Sigmoid colon (tissue), 7 donors: ENCODE results near the gene MFRP. TPM values are rescaled to one million over a fixed set of nuclear protein-coding genes. Genes with fewer than 3 reads are reported as not detected.

Experiments
- DNase-seq: peaks from one replicate; pipeline ENCODE4 v3.0.0-alpha.2; 2019
- H3K27ac ChIP-seq, 4 donors: fragments of 200-600 bp; sonication (generic); one replicate each; pipeline ENCODE4 v1.5.1; 2016 to 2019; ENCODE audit warnings: mild to moderate bottlenecking in 1 of 4
- H3K27me3 ChIP-seq, 3 donors: fragments of 200-600 bp; sonication (generic); one replicate each; pipeline ENCODE4 v1.5.1; 2019; ENCODE audit warnings: mild to moderate bottlenecking in 1 of 3
- H3K36me3 ChIP-seq, 4 donors: fragments of 200-600 bp; sonication (generic); one replicate each; pipeline ENCODE4 v1.5.1; 2016 to 2019
- H3K4me1 ChIP-seq, 4 donors: fragments of 200-600 bp; sonication (generic); one replicate each; pipeline ENCODE4 v1.5.1; 2017 to 2019
- H3K4me3 ChIP-seq, 4 donors: fragments of 200-600 bp; sonication (generic); one replicate each; pipeline ENCODE4 v1.5.1; 2017 to 2019; ENCODE audit warnings: mild to moderate bottlenecking in 2 of 4, moderate library complexity in 1 of 4
- H3K9me3 ChIP-seq, 4 donors: fragments of 200-600 bp in 3 of 4; sonication (generic) in 3 of 4; one replicate each; pipeline versions ENCODE4 v1.5.1 to v1.6.1; 2013 to 2019
- EP300 ChIP-seq, 4 donors: sonication (generic); formaldehyde crosslinking; IDR thresholded peaks; one replicate each; pipeline ENCODE4 v1.6.1; 2017; ENCODE audit warnings: antibody characterized with exemption in 4 of 4
- POLR2A ChIP-seq, 2 donors: fragments of 450-650 bp; IDR thresholded peaks; one replicate each; pipeline ENCODE4 v1.6.1; 2016; ENCODE audit warnings: antibody characterized with exemption in 2 of 2, mild to moderate bottlenecking in 2 of 2, moderate library complexity in 2 of 2
- POLR2AphosphoS5 ChIP-seq, 4 donors: sonication (generic); formaldehyde crosslinking; IDR thresholded peaks; one replicate each; pipeline ENCODE4 v1.6.1; 2017; ENCODE audit warnings: antibody characterized with exemption in 4 of 4
- WGBS, 2 donors: extraction: QIAGEN DNeasy Blood & Tissue Kit; methylation state at CpG; one replicate each; pipeline ENCODE4 v1.1.7; 2013; 5-methylcytosine and 5-hydroxymethylcytosine counted together
- intact Hi-C: fragments of 100-400 bp; cut with DNase I; formaldehyde crosslinking; loops from one replicate; pipeline ENCODE4 v1.15.1; 2023
- polyA plus RNA-seq, 3 donors: library from polyadenylated mRNA; stranded (reverse); fragments of 200-250 nt; gene quantifications; one replicate each; pipeline ENCODE4 v1.2.3, GENCODE V29; 2013
- total RNA-seq, 4 donors: library from RNA; depleted of rRNA; stranded (reverse); fragments of >200 nt; gene quantifications; one replicate each; pipeline ENCODE4 v1.1.0, GENCODE V29; 2016
- TF ChIP-seq, protein P1 (sequence below), 4 experiments: fragments of 450-650 bp in 3 of 4; fragments of 200-600 bp in 1 of 4; IDR thresholded peaks; one replicate each; pipeline ENCODE4 v1.5.1; 2016 to 2019; ENCODE audit warnings: antibody characterized with exemption in 4 of 4, mild to moderate bottlenecking in 3 of 4, moderate library complexity in 2 of 4
- donor health status: healthy with polysubstance abuse.
- donor health status: Bipolar disorder and iron deficiency.
- donor health status: healthy.

Gene MFRP
- total and polyA plus RNA-seq, 7 donors: 0.14 TPM; not detected in 6

DNA sequence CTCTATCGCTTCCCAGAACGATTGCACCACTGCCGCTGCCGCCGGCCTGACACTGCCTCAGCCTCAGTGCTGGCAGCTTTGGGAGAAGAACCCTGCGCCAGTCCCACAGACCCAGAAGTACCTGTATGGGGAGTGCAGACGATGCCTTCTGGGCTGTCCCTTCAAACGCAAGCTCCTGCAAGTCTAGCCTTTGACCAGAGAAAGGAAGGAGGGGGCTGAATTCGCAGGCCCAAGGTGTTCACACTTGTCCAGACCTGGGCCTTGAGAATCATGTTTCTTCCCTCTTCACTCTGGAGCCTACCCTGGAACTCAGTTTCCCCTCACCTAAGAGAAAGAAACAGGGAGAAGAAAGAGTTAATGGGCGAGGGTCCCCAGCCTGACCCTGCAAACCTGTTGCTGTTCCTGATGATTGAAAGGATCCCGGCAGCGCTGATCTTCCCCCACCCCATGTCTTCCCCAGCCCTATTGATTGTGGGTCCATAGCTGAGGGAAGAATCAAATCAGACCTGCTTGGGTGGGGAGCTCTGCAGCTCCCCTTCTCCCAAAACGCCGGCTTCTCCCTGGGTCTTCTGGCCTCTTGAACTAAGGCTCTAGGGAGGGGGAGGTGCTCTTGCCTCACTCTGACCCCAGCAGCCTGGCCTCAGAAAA is 28.8 kb downstream of the MFRP start:
- H3K4me1 ChIP-seq: peaks cover 0 to 81% (median 66%) of the 10 kb centered on the region in 4 donors
- H3K36me3 ChIP-seq: peaks cover 1 to 23% (median 12%) of the 10 kb centered on the region in 4 donors
- TF ChIP-seq, protein P1, sequence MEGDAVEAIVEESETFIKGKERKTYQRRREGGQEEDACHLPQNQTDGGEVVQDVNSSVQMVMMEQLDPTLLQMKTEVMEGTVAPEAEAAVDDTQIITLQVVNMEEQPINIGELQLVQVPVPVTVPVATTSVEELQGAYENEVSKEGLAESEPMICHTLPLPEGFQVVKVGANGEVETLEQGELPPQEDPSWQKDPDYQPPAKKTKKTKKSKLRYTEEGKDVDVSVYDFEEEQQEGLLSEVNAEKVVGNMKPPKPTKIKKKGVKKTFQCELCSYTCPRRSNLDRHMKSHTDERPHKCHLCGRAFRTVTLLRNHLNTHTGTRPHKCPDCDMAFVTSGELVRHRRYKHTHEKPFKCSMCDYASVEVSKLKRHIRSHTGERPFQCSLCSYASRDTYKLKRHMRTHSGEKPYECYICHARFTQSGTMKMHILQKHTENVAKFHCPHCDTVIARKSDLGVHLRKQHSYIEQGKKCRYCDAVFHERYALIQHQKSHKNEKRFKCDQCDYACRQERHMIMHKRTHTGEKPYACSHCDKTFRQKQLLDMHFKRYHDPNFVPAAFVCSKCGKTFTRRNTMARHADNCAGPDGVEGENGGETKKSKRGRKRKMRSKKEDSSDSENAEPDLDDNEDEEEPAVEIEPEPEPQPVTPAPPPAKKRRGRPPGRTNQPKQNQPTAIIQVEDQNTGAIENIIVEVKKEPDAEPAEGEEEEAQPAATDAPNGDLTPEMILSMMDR (IDR thresholded peaks at IDR 0.05): no peak
- TF ChIP-seq POLR2A (IDR thresholded peaks at IDR 0.05): no peak
- peak in 1 of 4 donors; percentile 31 for TF ChIP-seq POLR2AphosphoS5 (IDR thresholded peaks at IDR 0.05)
- WGBS, 2 donors: 71 to 72% methylated on average over 14 of the region's 14 CpGs
- no peaks in the 10 kb centered on the region for H3K27me3 ChIP-seq
- peak overlapping the region; percentile 62 to 90 (median 76) for H3K4me3 ChIP-seq
- no peak for DNase-seq
- H3K27ac ChIP-seq: peak overlapping the region; percentile 93 to 99 (median 96)
- no peaks in the 10 kb centered on the region for H3K9me3 ChIP-seq
- intact Hi-C loops: loop anchor here (2.0 kb wide), 1 partner anchor 223 kb away; a partner anchor contains a TSS

DNA sequence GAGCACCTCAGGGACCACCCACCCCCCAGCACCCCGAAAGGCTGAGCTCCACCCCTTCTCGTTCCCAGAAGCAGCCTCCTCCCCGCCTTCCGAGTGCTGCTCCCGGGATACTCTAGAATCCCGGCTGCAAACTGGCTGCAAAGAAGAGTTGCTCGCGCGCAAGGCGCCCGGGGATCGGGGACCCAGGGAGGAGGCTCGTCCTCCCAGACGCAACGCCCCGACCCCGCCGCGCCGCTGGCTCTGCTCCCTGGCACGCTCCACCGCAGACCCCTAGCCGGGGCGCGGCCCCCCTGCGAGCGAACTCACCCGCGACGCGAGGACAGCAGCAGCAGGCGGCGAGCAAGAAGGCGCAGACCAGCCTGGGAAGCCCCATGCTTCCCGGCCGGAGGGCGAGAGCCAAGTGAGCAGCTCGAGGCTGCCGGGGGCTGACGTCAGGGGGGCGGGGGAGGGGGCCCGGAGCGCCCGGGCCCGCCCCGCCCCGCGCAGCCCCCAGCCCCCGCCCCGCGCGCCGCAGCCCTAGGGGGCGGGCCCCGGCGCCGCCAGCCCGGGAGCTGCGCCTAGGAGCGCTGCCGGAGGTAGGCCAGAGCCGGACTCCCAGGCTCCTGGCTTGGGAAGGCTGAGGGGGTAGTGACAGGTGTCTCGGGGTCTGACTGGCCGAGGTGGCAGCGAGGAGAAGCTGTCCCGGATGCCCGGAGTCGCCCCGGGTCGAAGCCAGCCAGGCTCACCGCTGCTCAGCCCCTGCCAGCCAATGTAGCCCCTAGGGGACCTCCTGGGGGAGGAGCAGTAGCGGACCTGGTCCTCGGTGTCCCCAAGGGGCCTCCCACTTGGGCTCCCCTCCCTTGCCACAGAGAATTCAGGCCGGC is 29.5 kb downstream of the MFRP start, which contains the start of gene MCAM:
Gene MCAM (minus strand): TSS at position 402 of the 863 bp plus-strand sequence. CDS start 29 bp downstream, at position 373.
- peak within 1 kb of the TSS; percentile 62 to 90 (median 76) for H3K4me3 ChIP-seq
- DNase-seq: peak; percentile 86
- intact Hi-C loops: loop anchor here (2.0 kb wide), 1 partner anchor 222 kb away; a partner anchor contains a TSS
- H3K27ac ChIP-seq: peak within 1 kb of the TSS; percentile 93 to 99 (median 96)
- no peaks in the 10 kb centered on the region for H3K9me3 ChIP-seq
- peaks cover 0 to 82% (median 61%) of the 10 kb centered on the region in 4 donors for H3K4me1 ChIP-seq
- TF ChIP-seq, protein P1 (IDR thresholded peaks at IDR 0.05): no peak
- TF ChIP-seq POLR2A (IDR thresholded peaks at IDR 0.05): peak; percentile 69 to 78
- no peak for TF ChIP-seq EP300 (IDR thresholded peaks at IDR 0.05)
- TF ChIP-seq POLR2AphosphoS5 (IDR thresholded peaks at IDR 0.05): peak; percentile 89 to 97 (median 94)
- WGBS, 2 donors: 2 to 4% methylated on average over 74 of the region's 74 CpGs
- H3K27me3 ChIP-seq: no peaks in the 10 kb centered on the region
- peaks cover 9 to 30% (median 19%) of the 10 kb centered on the region in 4 donors for H3K36me3 ChIP-seq

- H3K27ac ChIP-seq: peak overlapping the region; percentile 93 to 99 (median 96)
- TF ChIP-seq, protein P1 (IDR thresholded peaks at IDR 0.05): no peak
- TF ChIP-seq POLR2AphosphoS5 (IDR thresholded peaks at IDR 0.05): peak; percentile 29 to 67 (median 64)
- no peak for TF ChIP-seq EP300 (IDR thresholded peaks at IDR 0.05)
- TF ChIP-seq POLR2A (IDR thresholded peaks at IDR 0.05): peak in 1 of 2 donors; percentile 42
- H3K27me3 ChIP-seq: no peaks in the 10 kb centered on the region
- H3K4me1 ChIP-seq: peaks cover 0 to 74% (median 54%) of the 10 kb centered on the region in 4 donors
- no peaks in the 10 kb centered on the region for H3K9me3 ChIP-seq
- peak; percentile 91 for DNase-seq
- H3K4me3 ChIP-seq: peak overlapping the region; percentile 62 to 90 (median 76)
- intact Hi-C loops: loop anchor here (2.0 kb wide), 1 partner anchor 221 kb away; a partner anchor contains a TSS
- peaks cover 11 to 38% (median 27%) of the 10 kb centered on the region in 4 donors for H3K36me3 ChIP-seq
- WGBS, 2 donors: 1% methylated on average over 46 of the region's 46 CpGs
Measured at GRCh38 chr11:119316016-119316728, 30.3 kb downstream of the MFRP start.
